Astrocyte of the spinal cord (primary cell): ENCODE data around the gene EIF4B.
"Not testable (repeated sequence)": the region's sequence is repeated elsewhere in the genome, so short reads cannot be mapped to it uniquely, and the experiment has no call there.

Experiments
- DNase-seq: peaks from one replicate; pipeline ENCODE4 v3.0.0; 2011; ENCODE audit warnings: low read depth, low spot score
- H3K4me3 ChIP-seq: 2 replicates; pipeline ENCODE4 v1.5.1; 2011; ENCODE audit warnings: low read depth, mild to moderate bottlenecking, low read length, moderate library complexity
- in situ Hi-C: cut with HindIII; loops from 2 replicates; pipeline ENCODE4 v1.10.0; 2017; ENCODE audit warnings: low sequenced_read_pairs
- TF ChIP-seq, protein P1 (sequence below): IDR thresholded peaks from 2 replicates; pipeline ENCODE4 v1.5.1; 2012; ENCODE audit warnings: low read depth, mild to moderate bottlenecking, low read length, inconsistent platforms

Gene EIF4B

DNA sequence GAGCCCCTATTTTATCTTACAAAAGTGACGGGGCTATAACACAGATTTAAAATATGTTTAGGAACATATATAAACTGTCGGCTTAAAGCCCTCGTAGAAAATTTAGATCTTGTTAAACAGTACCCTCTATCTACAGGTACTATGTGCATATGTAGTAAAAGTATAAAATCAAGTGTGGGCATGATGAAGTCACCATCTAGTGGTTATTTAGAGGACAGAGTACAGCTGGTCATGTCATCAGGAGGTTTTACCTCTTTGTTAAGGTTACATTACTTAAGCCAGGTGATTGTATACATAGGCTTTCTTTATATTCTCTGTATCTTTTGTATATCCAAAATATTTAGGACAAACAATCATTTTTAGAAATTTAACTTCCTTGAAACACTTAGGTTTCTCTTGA is 25.4 kb downstream of the EIF4B start:
- TF ChIP-seq, protein P1, sequence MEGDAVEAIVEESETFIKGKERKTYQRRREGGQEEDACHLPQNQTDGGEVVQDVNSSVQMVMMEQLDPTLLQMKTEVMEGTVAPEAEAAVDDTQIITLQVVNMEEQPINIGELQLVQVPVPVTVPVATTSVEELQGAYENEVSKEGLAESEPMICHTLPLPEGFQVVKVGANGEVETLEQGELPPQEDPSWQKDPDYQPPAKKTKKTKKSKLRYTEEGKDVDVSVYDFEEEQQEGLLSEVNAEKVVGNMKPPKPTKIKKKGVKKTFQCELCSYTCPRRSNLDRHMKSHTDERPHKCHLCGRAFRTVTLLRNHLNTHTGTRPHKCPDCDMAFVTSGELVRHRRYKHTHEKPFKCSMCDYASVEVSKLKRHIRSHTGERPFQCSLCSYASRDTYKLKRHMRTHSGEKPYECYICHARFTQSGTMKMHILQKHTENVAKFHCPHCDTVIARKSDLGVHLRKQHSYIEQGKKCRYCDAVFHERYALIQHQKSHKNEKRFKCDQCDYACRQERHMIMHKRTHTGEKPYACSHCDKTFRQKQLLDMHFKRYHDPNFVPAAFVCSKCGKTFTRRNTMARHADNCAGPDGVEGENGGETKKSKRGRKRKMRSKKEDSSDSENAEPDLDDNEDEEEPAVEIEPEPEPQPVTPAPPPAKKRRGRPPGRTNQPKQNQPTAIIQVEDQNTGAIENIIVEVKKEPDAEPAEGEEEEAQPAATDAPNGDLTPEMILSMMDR, result no peak
- no peak for DNase-seq
- no peak overlapping the region for H3K4me3 ChIP-seq
- in situ Hi-C loops, result no loop called here

DNA sequence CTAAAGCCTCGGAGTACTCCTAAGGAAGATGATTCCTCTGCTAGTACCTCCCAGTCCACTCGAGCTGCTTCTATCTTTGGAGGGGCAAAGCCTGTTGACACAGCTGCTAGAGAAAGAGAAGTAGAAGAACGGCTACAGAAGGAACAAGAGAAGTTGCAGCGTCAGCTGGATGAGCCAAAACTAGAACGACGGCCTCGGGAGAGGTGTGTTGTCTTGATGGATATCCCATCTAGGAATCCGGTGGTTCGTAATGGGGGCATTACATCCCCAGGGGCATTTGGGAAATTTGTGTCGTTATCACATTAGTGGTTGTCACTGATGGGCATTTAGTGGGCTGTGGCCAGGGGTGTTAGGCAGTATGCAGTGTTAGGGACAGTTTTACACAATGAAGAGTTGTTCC is 27.6 kb downstream of the EIF4B start:
- in situ Hi-C loops, H3K4me3 ChIP-seq, DNase-seq: not testable (repeated sequence)

DNA sequence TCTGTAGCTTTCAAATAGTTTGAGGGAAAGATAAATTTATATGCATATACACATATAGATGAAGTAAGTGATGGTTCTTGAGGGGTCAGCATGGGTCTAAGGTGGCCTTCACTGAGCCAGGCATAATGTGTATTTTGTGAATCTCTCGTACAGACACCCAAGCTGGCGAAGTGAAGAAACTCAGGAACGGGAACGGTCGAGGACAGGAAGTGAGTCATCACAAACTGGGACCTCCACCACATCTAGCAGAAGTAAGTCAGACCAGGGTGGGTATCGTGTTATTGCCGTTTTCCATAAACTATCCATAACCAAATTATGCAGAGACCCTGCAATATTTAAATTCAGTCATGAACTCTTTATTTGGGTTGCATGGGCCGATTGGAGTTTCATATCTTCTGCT is 28.2 kb downstream of the EIF4B start:
- no peak for DNase-seq
- no peak overlapping the region for H3K4me3 ChIP-seq
- in situ Hi-C loops, result no loop called here
- TF ChIP-seq, protein P1, result no peak

DNA sequence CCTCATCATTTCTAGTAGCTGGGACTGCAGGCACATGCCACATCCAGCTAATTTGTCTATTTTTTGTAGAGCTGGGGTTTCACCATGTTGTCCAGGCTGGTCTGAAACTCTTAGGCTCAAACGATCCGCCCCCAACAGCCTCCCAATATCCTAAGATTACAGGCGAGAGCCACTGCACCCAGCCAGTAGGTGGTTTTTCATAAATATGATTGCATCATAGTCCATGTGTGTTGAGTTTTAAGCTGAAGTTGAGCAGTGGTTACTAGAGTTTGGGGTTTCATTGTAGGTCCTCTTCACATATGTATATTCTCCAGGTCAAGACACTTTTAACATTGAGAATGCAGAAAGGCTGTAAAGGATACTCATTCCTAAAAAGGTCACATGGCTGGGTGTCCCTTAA is 30.5 kb downstream of the EIF4B start:
- TF ChIP-seq, protein P1, result no peak
- no peak for DNase-seq
- in situ Hi-C loops, result no loop called here
- no peak overlapping the region for H3K4me3 ChIP-seq

DNA sequence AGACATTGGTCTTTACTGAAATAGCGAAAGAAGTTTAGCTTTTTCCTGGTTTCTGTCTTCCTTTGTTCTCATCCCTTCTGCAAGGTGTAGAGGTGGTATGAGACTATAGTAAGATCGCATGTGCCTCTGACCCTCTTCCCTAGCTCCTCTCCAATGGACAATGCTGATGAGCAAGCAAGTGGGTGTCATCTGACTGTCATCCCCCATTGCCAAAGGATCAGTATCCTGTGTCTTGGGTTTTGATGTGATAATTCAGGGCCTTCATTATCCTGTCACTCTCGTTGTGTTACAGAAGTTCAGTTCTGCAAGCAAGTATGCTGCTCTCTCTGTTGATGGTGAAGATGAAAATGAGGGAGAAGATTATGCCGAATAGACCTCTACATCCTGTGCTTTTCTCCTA is 33.6 kb downstream of the EIF4B start:
- no peak overlapping the region for H3K4me3 ChIP-seq
- in situ Hi-C loops, result no loop called here
- TF ChIP-seq, protein P1, result no peak
- no peak for DNase-seq

DNA sequence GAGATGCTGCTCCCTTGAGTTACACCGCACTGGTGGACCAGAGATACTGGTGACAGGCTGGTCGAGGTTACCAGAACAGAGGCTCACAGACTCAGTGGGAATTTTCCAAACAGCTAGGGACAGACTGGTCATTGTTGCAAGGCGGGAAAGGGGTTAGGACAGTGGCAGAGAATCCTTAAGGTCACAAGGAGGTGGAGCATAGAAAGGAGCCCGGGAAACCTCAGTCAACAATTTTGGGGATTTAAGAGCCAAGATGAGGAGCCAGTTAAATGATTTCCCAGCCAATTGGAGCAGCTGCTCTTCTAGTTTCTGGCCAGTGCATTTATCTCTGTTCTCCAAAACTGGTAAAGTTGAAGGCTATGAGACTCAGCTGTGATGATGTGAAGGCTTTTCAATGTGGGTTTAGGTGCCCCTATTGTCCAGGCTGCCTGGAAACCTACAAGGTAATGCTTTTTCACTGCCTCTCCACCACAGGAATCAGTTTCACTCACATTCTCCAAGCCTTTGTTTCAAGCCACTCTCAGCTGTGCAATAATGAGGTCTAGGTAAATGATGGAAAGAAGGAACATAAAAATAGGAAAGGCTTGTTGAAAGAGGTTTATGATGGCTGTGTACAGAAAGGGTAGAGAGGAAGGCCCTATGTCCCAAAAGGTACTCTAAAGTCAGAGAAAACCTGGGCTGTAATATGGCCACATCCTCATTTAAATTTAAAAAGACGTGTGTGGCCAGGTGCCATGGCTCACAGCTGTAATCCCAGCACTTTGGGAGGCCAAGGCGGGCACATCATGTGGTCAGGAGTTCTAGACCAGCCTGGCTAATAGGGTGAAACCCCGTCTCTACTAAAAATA is 36.6 kb downstream of the EIF4B start:
- H3K4me3 ChIP-seq, result no peak overlapping the region
- TF ChIP-seq, protein P1, result no peak
- DNase-seq, result no peak
- in situ Hi-C loops, result no loop called here

DNA sequence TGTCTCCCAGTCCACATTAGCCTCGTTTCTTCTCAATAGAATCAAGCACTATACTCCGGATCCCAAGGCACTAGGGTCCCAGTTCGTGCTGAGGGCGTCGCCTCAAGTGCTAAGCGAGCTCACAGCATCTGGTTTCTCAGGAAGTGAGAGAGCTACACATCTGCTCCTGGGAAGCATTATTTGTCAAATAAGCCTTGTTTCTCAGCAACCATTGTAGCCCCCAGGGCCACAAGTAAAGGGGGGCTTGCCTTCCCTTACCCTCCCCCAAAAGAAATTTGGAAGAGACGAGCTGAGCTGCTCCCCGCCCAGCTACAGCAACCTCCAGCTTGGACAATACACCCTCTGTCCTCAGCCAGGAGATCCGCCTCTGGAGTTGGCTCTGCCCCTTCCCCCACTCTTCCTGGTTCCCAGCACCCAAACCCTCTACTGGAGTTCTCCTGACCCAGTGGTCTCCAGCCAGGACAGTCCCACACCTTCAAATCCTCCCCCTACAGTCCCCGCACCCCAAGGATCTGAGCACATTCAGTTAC is 37.9 kb downstream of the EIF4B start:
- in situ Hi-C loops, result no loop called here
- TF ChIP-seq, protein P1, result no peak
- H3K4me3 ChIP-seq, result no peak overlapping the region
- DNase-seq, result no peak
